Tibial nerve (tissue), 4 donors: ENCODE results near the gene CHST4. TPM values are rescaled to one million over a fixed set of nuclear protein-coding genes. Genes with fewer than 3 reads are reported as not detected.
A peak's percentile ranks its signal among the peaks of the same experiment; 100 is the strongest.

Experiments
- DNase-seq, 2 donors: peaks; one replicate each; pipeline ENCODE4 v3.0.0-alpha.2; 2019; ENCODE audit warnings: low spot score in 2 of 2
- H3K27ac ChIP-seq, 4 donors: fragments of 200-600 bp; sonication (generic) in 3 of 4; one replicate each; pipeline ENCODE4 v1.5.1; 2017 to 2019; ENCODE audit warnings: mild to moderate bottlenecking in 1 of 4
- H3K27me3 ChIP-seq, 2 donors: fragments of 200-600 bp; sonication (generic) in 1 of 2; one replicate each; pipeline versions ENCODE4 v1.5.1 to v1.6.0; 2017 to 2019
- H3K36me3 ChIP-seq, 3 donors: fragments of 200-600 bp; sonication (generic); one replicate each; pipeline ENCODE4 v1.5.1; 2018 to 2019
- H3K4me1 ChIP-seq, 4 donors: fragments of 200-600 bp; sonication (generic) in 3 of 4; one replicate each; pipeline ENCODE4 v1.5.1; 2017 to 2019
- H3K4me3 ChIP-seq, 4 donors: fragments of 200-600 bp; sonication (generic) in 3 of 4; one replicate each; pipeline ENCODE4 v1.5.1; 2017 to 2019; ENCODE audit warnings: mild to moderate bottlenecking in 1 of 4, moderate library complexity in 1 of 4
- H3K9me3 ChIP-seq, 4 donors: fragments of 200-600 bp; sonication (generic) in 3 of 4; one replicate each; pipeline ENCODE4 v1.5.1; 2017 to 2019
- CTCF ChIP-seq, 5 experiments: fragments of 200-600 bp in 3 of 5; fragments of 450-650 bp in 2 of 5; sonication (generic) in 3 of 5; IDR thresholded peaks; one replicate each; pipeline ENCODE4 v1.5.1; 2016 to 2019; ENCODE audit warnings: antibody characterized with exemption in 5 of 5, mild to moderate bottlenecking in 3 of 5, moderate library complexity in 2 of 5
- EP300 ChIP-seq, 2 donors: sonication (generic); formaldehyde crosslinking; IDR thresholded peaks; one replicate each; pipeline ENCODE4 v1.6.1; 2017; ENCODE audit warnings: antibody characterized with exemption in 2 of 2, mild to moderate bottlenecking in 1 of 2
- POLR2A ChIP-seq, 2 donors: fragments of 450-650 bp; IDR thresholded peaks; one replicate each; pipeline ENCODE4 v1.6.1; 2017; ENCODE audit warnings: antibody characterized with exemption in 2 of 2, mild to moderate bottlenecking in 2 of 2, moderate library complexity in 2 of 2
- WGBS, 2 donors: methylation state at CpG; one replicate each; pipeline ENCODE4 v1.1.5; 2018; 5-methylcytosine and 5-hydroxymethylcytosine counted together
- total RNA-seq, 4 donors: library from RNA; depleted of rRNA; stranded (reverse); fragments of >200 nt; gene quantifications; one replicate each; pipeline ENCODE4 v1.1.0, GENCODE V29; 2016

The CHST4 gene
- total RNA-seq, 4 donors from 2014 or later: not detected

GRCh38 chr16:71484006-71484893 lies 42.0 kb upstream of the CHST4 start:
- H3K27me3 ChIP-seq: no peaks in the 10 kb centered on the region
- peak; percentile 68 to 83 for DNase-seq
- peak; percentile 91 to 94 for TF ChIP-seq EP300 (IDR thresholded peaks at IDR 0.05)
- TF ChIP-seq CTCF (IDR thresholded peaks at IDR 0.05): peak in 1 of 5 experiments; percentile 21
- TF ChIP-seq POLR2A (IDR thresholded peaks at IDR 0.05): peak; percentile 45 to 65
- peak overlapping the region; percentile 56 to 87 (median 74) for H3K4me3 ChIP-seq
- peak overlapping the region; percentile 66 to 98 (median 96) for H3K27ac ChIP-seq
- no peaks in the 10 kb centered on the region for H3K9me3 ChIP-seq
- H3K36me3 ChIP-seq: peaks cover 0 to 16% (median 0%) of the 10 kb centered on the region in 3 donors
- WGBS, 2 donors: 1 to 2% methylated on average over 42 to 44 of the region's 44 CpGs
- peaks cover 0 to 17% (median 4%) of the 10 kb centered on the region in 4 donors for H3K4me1 ChIP-seq

GRCh38 chr16:71489122-71489521 lies 37.1 kb upstream of the CHST4 start, which contains the start of gene ZNF19:
ZNF19 (minus strand) TSS chr16:71489324; CDS start chr16:71482114, 7,210 bp downstream.
- H3K4me1 ChIP-seq: peaks cover 0 to 4% (median 2%) of the 10 kb centered on the region in 4 donors
- WGBS, 2 donors: 89 to 90% methylated on average over 22 of the region's 22 CpGs
- no peaks in the 10 kb centered on the region for H3K36me3 ChIP-seq
- H3K27ac ChIP-seq: no peak within 1 kb of the TSS
- no peaks in the 10 kb centered on the region for H3K27me3 ChIP-seq
- no peak for TF ChIP-seq CTCF (IDR thresholded peaks at IDR 0.05)
- TF ChIP-seq POLR2A (IDR thresholded peaks at IDR 0.05): no peak
- no peak for TF ChIP-seq EP300 (IDR thresholded peaks at IDR 0.05)
- H3K9me3 ChIP-seq: no peaks in the 10 kb centered on the region
- DNase-seq: no peak
- H3K4me3 ChIP-seq: no peak within 1 kb of the TSS

- Histone ChIP-seq H3K27ac (no peak overlapping the region), H3K4me1 (no peaks in the 10 kb centered on the region), H3K36me3 (no peaks in the 10 kb centered on the region), H3K9me3 (no peaks in the 10 kb centered on the region), H3K4me3 (no peak overlapping the region), H3K27me3 (no peaks in the 10 kb centered on the region)
- TF ChIP-seq POLR2A (IDR thresholded peaks at IDR 0.05): no peak
- no peak for TF ChIP-seq EP300 (IDR thresholded peaks at IDR 0.05)
- no peak for TF ChIP-seq CTCF (IDR thresholded peaks at IDR 0.05)
- DNase-seq: no peak
Measured at GRCh38 chr16:71490361-71490760, 35.9 kb upstream of the CHST4 start.

GRCh38 chr16:71491054-71491453 lies 35.2 kb upstream of the CHST4 start:
- DNase-seq: no peak
- no peak overlapping the region for H3K4me3 ChIP-seq
- TF ChIP-seq EP300 (IDR thresholded peaks at IDR 0.05) (no peak), POLR2A (IDR thresholded peaks at IDR 0.05) (no peak), CTCF (IDR thresholded peaks at IDR 0.05) (no peak)
- no peaks in the 10 kb centered on the region for H3K27me3 ChIP-seq
- H3K9me3 ChIP-seq: no peaks in the 10 kb centered on the region
- H3K4me1 ChIP-seq: no peaks in the 10 kb centered on the region
- WGBS, 2 donors: 62 to 63% methylated on average over 3 of the region's 3 CpGs
- H3K27ac ChIP-seq: no peak overlapping the region
- no peaks in the 10 kb centered on the region for H3K36me3 ChIP-seq

GRCh38 chr16:71492786-71493185 lies 33.4 kb upstream of the CHST4 start:
- TF ChIP-seq POLR2A (IDR thresholded peaks at IDR 0.05): no peak
- no peak for TF ChIP-seq CTCF (IDR thresholded peaks at IDR 0.05)
- TF ChIP-seq EP300 (IDR thresholded peaks at IDR 0.05): no peak
- Histone ChIP-seq H3K9me3 (no peaks in the 10 kb centered on the region), H3K4me1 (no peaks in the 10 kb centered on the region), H3K4me3 (no peak overlapping the region), H3K27me3 (no peaks in the 10 kb centered on the region), H3K36me3 (no peaks in the 10 kb centered on the region), H3K27ac (no peak overlapping the region)
- DNase-seq: no peak
- 67 to 70% methylated on average over 2 of the region's 2 CpGs for WGBS, 2 donors
